GM19455 (cell line): ENCODE measurements around the gene TECPR1.

Source experiments
- ATAC-seq: cut with Tn5 transposase; IDR thresholded peaks from one replicate; pipeline ENCODE4 v1.9.1; 2021; ENCODE audit not compliant: unreplicated experiment

TECPR1 gene

GRCh38 chr7:98251601-98252424 lies at the start of gene TECPR1:
Gene TECPR1, minus strand, starts transcription at chr7:98252232. Its CDS starts 6,086 bp downstream, at chr7:98246146.
- ATAC-seq, result peak; percentile 97

- no peak for ATAC-seq
Observed at GRCh38 chr7:98300595-98301372, 48.8 kb upstream of the TECPR1 start.

- no peak for ATAC-seq
Observed at GRCh38 chr7:98297626-98298286, 45.7 kb upstream of the TECPR1 start.

GRCh38 chr7:98296833-98297232 lies 44.8 kb upstream of the TECPR1 start:
- ATAC-seq, result no peak

- no peak for ATAC-seq
Observed at GRCh38 chr7:98295467-98296192, 43.6 kb upstream of the TECPR1 start.

GRCh38 chr7:98294798-98295382 lies 42.9 kb upstream of the TECPR1 start:
- no peak for ATAC-seq

GRCh38 chr7:98294326-98294725 lies 42.3 kb upstream of the TECPR1 start:
- no peak for ATAC-seq

GRCh38 chr7:98293746-98294145 lies 41.7 kb upstream of the TECPR1 start:
- no peak for ATAC-seq

GRCh38 chr7:98293265-98293664 lies 41.2 kb upstream of the TECPR1 start:
- no peak for ATAC-seq

- ATAC-seq, result no peak
Observed at GRCh38 chr7:98291717-98292116, 39.7 kb upstream of the TECPR1 start.

- no peak for ATAC-seq
Observed at GRCh38 chr7:98289333-98289875, 37.4 kb upstream of the TECPR1 start.

- ATAC-seq, result no peak
Observed at GRCh38 chr7:98288064-98288823, 36.2 kb upstream of the TECPR1 start.

GRCh38 chr7:98287486-98287959 lies 35.5 kb upstream of the TECPR1 start:
- ATAC-seq, result no peak

- no peak for ATAC-seq
Observed at GRCh38 chr7:98286701-98287485, 34.9 kb upstream of the TECPR1 start.

- ATAC-seq, result no peak
Observed at GRCh38 chr7:98286093-98286539, 34.1 kb upstream of the TECPR1 start.

- ATAC-seq, result no peak
Observed at GRCh38 chr7:98285157-98286092, 33.4 kb upstream of the TECPR1 start.

- ATAC-seq, result no peak
Observed at GRCh38 chr7:98284335-98285036, 32.5 kb upstream of the TECPR1 start.
